SIG-M5 treated with dmso at 0.1 percent for 504 hours (cell line): ENCODE results near the gene DGAT2.
A peak's percentile ranks its signal among the peaks of the same experiment; 100 is the strongest.
"Not testable (repeated sequence)": the region's sequence is repeated elsewhere in the genome, so short reads cannot be mapped to it uniquely, and the experiment has no call there.

Experiments
- DNase-seq: peaks from one replicate; lab custom pipeline; 2025; ENCODE audit not compliant: unreplicated experiment; lab: John Stamatoyannopoulos, UW

Gene DGAT2

GRCh38 chr11:75754933-75755332, 13.6 kb upstream of the DGAT2 start:
- not testable (repeated sequence) for DNase-seq

- DNase-seq = no peak
These were observed 10.9 kb upstream of the DGAT2 start for GRCh38 chr11:75757651-75758050.

GRCh38 chr11:75759832-75760231, 8.7 kb upstream of the DGAT2 start:
- DNase-seq = no peak

- no peak for DNase-seq
These were observed 8.3 kb upstream of the DGAT2 start for GRCh38 chr11:75760243-75760642.

- no peak for DNase-seq
These were observed 7.7 kb upstream of the DGAT2 start for GRCh38 chr11:75760710-75761493.

- DNase-seq = no peak
These were observed 6.4 kb upstream of the DGAT2 start for GRCh38 chr11:75762158-75762557.

- peak; percentile 89 for DNase-seq
These were observed 5.7 kb upstream of the DGAT2 start for GRCh38 chr11:75762885-75763284.

GRCh38 chr11:75763846-75764245, 4.7 kb upstream of the DGAT2 start:
- DNase-seq = no peak

GRCh38 chr11:75765116-75765515, 3.5 kb upstream of the DGAT2 start:
- DNase-seq = no peak

- DNase-seq = no peak
These were observed 1.9 kb upstream of the DGAT2 start for GRCh38 chr11:75766443-75767227.

- no peak for DNase-seq
These were observed 1.4 kb upstream of the DGAT2 start for GRCh38 chr11:75767228-75767572.

- no peak for DNase-seq
These were observed 826 bp upstream of the DGAT2 start for GRCh38 chr11:75767793-75768111.

GRCh38 chr11:75768909-75769771, 562 bp downstream of the DGAT2 start:
- DNase-seq = no peak

GRCh38 chr11:75770102-75770501, 1.5 kb downstream of the DGAT2 start:
- DNase-seq = no peak

- peak; percentile 70 for DNase-seq
These were observed 3.2 kb downstream of the DGAT2 start for GRCh38 chr11:75771646-75772410.

- DNase-seq = peak; percentile 71
These were observed 5.2 kb downstream of the DGAT2 start for GRCh38 chr11:75773595-75774353.

- no peak for DNase-seq
These were observed 6.5 kb downstream of the DGAT2 start for GRCh38 chr11:75775056-75775455.

- DNase-seq = no peak
These were observed 8.0 kb downstream of the DGAT2 start for GRCh38 chr11:75776546-75776945.

GRCh38 chr11:75777461-75778110, 9.0 kb downstream of the DGAT2 start:
- peak; percentile 17 for DNase-seq

- no peak for DNase-seq
These were observed 10.4 kb downstream of the DGAT2 start for GRCh38 chr11:75778962-75779361.
